CD4-positive, alpha-beta T cell treated with Interleukin-1 beta for 1 hour (primary cell): Measurements from ENCODE around the gene ALOX5.

ENCODE experiments used
- DNase-seq, 2 donors: peaks; one replicate each; pipeline ENCODE4 v3.0.0-alpha.2; 2020 to 2022

Gene ALOX5

DNA sequence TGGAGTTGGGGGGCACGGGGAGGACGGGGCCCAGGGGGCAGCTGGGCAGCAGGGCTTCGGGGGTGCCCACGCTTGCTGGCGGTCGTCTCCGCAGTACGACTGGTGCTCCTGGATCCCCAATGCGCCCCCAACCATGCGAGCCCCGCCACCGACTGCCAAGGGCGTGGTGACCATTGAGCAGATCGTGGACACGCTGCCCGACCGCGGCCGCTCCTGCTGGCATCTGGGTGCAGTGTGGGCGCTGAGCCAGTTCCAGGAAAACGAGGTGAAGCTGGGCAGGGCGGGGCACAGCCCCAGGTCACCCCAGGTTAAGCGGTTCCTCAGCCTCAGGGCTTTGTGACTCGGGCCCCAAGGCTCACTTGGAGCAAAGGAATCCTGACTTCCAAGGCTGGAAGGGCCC lies 70.0 kb downstream of the ALOX5 start:
- no peak for DNase-seq

GRCh38 chr10:45444976-45445898 lies 71.2 kb downstream of the ALOX5 start:
- no peak for DNase-seq

- no peak for DNase-seq
Observed at GRCh38 chr10:45446858-45447257, 72.8 kb downstream of the ALOX5 start.

DNA sequence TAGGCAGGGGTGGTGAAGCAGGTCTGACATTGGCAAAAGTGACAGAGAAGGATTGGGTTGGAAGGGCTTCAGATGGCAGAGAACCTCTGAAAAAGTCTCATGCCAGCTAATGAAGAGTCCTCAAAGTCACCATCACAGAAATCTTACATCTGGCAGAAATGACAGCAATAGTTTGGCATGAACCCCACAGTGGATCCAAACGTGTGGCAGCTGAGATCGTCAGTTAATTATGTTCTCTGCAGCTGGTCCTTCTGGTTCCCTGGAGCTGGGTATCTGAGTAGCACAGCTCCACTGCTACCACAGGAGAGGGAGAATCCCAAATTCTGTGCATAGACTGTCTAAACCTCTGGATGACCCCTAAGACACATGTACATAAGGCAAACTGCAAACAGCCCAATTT lies 73.4 kb downstream of the ALOX5 start:
- no peak for DNase-seq

DNA sequence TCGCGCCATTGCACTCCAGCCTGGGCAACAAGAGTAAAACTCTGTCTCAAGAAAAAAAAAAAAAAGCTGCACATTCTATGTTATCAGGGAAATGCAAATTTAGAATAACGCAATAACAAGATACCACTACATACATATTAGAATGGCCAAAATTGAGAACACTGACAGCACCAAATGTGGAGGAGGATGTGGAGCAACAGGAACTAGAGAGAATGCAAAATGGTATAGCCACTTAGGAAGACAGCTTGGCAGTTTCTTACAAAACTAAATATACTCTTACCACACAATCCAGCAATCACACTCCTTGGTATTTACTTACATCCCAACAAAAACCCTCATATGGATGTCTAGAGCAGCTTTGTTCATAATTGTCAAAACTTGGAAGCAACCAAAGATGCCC lies 76.8 kb downstream of the ALOX5 start:
- no peak for DNase-seq

- no peak for DNase-seq
Observed at GRCh38 chr10:45451407-45451806, 77.4 kb downstream of the ALOX5 start.

GRCh38 chr10:45452268-45452667 lies 78.3 kb downstream of the ALOX5 start:
- no peak for DNase-seq

DNA sequence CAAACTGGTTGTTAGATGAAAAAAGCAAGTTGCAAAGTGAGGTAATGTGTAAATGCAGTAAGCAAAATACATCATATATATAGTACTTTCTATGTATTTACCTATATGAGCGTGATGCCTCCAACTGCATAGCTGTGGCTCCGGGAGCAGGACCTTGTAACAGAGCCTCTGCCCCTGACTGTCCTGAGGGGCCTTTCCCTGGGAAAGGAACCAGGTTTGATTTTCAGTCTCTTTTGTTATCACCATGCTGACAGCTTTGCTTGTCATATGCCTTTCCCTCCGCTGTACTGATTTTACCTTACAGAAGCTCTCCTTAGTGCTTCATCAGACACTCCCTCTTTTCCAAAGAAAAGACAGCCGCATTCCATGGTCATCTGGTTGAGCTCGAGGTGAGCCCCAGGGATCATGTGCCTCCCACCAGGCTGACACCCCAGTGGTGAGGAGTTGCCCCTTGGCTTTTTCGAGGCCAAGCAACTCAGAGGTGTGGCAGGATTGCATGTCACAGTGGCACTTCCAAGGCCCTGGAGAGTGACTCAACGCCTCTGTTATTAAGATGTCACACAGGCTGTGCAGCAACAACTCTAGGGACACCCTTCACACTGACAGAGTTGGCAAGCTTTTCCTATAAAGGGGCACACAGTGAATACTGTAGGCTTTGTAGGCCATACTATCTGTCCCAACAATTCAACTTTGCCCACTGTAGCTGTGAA lies 78.9 kb downstream of the ALOX5 start:
- no peak for DNase-seq

DNA sequence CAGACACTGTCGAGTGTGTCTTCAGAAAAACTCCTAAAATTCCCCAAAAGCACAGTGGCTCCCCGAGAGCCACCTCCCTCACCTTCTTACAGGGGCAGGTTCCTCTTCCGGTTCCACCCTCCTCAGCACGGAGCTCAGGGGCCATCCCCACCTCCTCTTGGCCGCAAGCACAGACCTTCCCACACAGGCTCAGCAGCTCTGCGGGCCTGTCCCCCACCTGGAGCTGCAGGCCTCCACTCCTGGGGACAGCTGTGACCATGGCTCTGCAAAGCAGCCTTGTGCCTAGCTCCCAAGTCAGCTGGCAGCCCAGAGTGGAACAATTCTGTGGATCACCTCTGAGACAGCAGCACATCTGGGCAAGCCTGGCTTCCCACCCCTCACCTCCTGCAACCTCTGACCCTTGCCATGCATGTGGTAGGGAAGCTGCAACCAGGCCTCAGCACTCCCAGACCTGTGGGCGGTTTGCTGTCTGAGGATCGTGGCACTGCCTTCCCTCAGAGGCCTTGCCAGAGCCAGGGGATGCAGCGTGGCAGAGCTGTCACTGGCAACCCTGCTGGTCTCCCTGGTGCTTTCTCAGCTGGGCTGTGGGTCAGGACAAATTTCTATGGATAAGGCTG lies 79.7 kb downstream of the ALOX5 start:
- no peak for DNase-seq

GRCh38 chr10:45454262-45454661 lies 80.2 kb downstream of the ALOX5 start:
- DNase-seq = no peak

DNA sequence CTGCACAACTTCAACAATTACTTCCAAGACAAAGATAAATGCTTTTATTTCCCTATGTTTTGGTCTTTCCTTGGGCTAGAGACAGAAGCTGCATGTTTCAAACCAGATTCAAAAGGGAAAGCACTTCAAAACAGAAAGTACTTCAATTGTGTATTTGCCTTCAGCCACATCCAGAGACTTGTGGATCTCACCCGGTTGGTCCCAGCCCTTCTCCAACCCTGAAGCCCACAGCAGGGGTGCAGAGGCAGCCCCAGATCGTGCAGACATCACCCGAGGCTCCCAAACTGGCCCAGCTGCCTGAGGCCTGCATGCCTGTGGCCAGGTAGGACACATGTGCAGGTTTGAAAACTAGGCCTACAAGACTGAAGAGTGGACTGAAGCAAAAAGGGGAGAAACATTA lies 80.8 kb downstream of the ALOX5 start:
- DNase-seq = no peak

DNA sequence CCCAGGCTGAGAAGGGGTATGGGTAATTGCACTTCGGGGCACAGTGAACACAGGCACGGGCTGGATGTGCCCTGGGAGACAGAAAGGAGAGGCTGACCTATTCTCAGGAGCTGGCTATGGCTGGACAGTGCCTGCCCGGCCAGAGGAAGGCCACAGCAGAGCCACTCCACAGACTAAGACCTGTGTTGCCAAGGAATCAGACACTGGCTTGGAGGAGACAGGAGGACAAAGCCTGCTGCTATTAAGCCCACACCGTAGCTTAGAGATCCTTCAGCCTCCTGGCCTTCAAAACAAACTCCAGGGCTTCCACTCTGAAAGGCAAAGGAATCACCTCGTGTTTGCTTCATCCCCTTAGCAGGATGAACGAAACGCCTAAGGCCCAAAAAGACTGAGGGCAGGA lies 82.2 kb downstream of the ALOX5 start:
- DNase-seq = no peak

GRCh38 chr10:45456822-45457221 lies 82.8 kb downstream of the ALOX5 start:
- no peak for DNase-seq

DNA sequence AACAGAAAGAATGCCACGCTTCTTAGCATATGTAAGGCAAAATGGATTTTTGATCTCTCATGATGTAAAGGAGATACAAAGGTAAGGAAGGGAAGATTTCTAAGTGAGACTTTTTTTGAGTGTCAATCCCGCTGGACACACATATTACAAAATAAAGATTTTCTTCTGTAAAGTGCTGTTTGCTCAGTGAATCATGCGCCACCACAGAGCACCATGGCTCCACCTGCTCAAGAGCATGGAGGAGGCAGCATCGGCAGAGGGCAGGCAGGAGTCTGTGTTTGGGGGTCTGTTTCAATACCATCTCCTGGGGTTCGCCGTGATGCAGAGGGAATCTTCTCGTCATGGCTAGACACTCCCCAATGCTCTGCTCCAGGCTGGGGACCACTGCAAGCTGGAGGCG lies 83.5 kb downstream of the ALOX5 start:
- DNase-seq = no peak

DNA sequence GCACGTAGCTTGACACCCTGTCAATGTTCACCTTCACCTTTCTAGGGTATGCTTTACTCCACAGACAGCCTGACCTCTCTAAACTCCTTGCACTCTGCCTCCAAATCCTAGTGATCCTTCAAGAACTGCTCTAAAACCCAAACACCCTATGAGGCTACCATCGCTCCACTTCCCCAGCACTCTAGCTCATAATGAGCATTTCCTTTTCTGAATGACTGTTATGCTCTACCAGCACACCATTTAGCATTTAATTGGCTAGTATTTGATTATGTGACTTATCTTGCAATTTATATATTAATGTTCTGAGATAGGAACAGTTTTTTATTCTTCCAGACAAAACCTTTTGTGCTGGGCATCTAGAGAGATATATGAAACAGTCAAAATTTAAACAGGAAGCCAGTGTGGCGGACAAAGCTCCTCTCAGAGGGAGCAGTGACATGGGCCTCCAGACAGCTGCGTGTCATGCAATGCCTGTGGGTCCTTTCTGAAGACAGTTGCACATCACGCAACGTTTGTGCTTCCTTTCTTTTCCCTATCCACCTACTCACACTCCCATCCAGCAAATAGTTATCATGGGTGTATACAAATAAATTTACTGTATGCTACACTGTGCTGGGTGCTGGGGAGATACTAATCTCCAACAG lies 86.3 kb downstream of the ALOX5 start:
- peak in 1 of 2 donors; percentile 16 for DNase-seq

DNA sequence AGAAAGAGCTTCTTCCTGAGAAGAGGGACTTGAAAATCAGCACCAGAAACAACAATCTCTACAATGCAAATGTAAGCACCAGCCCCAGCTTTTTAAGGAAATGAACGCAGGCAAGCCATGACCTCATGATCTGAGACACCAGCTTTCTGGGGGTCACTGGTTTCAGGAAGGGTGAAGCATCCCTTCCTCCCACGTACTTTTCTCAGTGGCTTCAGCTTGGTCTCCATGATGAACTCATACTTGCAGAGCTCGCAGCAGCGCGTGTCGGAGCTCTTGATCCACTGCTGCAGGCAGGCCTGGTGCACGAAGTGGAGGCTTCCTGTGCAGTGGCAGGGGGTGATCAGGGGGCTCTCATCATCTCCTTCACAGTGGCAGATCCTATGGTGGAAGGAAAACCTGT lies 87.0 kb downstream of the ALOX5 start:
- peak in 1 of 2 donors; percentile 35 for DNase-seq

DNA sequence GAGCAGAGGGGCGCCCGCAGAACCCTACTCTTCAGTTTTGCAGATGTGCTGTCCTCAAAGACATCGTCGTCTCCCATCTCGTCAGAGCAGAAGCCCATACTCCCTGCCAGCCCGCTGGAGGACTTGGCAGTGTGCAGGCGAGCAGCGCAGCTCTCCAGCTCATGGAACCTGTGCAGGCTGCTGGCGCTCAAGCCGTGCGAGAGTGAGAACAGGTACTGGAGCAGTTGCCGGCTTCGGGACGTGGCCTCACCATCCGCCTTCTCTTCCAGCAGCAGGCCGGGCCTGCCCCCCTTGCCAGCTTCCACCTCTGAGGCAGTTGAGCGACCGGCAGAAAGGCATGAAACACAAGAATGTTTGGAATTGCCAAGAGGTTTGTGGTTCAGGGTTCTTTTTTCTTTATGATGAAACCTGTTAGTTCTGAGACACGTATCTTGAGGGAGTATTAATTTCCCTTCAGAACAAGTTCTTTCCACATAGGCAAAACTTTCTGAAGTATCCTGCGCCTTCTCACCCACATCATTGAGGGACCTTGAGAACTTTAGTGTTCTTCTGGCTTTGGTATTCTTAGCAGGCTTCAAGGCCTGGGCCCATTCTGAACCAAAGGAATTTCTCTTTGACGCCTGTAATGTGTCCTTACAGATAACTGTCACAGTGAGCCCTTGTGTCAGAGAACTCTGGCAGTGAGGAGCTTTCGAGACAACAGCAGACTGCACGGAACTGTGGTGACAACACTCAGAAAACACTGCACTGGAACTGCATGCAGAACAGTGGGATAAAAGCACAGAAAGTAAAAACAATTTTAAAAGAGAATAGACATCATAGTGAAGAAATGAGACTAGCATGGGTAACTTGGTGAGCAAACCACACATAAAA lies 89.5 kb downstream of the ALOX5 start:
- no peak for DNase-seq

- peak; percentile 71 to 77 for DNase-seq
Observed at GRCh38 chr10:45464958-45465567, 91.0 kb downstream of the ALOX5 start.

DNA sequence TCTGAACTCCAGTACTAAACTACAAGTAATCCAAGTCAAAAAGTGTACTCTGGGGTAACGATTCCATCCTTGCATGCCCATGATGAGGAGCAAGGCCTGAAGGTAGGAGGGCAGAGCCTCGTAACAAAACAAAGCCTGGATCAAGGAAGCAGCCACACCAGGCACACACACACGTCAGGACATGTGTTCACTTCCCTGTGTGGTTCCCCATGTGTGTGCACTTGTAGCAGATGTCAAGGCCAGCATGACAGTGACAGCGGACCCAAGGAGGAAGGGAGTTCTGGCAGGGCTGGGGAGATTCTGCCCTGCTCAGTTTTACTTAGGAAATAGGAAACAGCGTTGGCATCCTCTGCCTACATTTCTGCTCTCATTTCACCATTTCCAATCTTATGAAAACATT lies 92.8 kb downstream of the ALOX5 start:
- peak in 1 of 2 donors; percentile 38 for DNase-seq

DNA sequence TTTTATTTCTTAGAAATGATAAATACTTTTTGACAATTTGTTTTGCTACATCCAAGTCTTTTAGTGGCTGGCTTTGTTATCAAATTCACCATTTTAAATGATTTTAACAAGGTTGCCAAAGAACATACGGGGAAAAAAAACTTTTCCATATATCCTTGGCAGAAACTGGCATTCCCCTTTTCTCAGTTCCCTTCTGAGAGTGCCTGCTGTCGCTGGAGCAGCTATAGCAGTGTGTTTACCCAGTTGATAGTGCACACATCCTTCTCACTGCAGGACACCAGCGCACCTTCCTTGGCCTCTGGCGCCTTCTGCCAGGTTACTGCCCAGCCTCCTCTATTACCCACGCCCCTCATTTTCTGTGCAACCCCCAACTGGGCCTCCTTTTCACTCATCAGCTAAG lies 94.1 kb downstream of the ALOX5 start:
- DNase-seq = no peak

- peak; percentile 32 to 59 for DNase-seq
Observed at GRCh38 chr10:45470098-45471012, 96.3 kb downstream of the ALOX5 start.
